ENCODE data around the gene CST7.

GRCh38 chr20:24951536-24952083, 2.5 kb downstream of the CST7 start:
- TF ChIP-seq POLR2A (IDR thresholded peaks at IDR 0.05), result no peak
- TF ChIP-seq CTCF (IDR thresholded peaks at IDR 0.05), result no peak

All from esophagus squamous epithelium (tissue), 4 donors.